Measurements from ENCODE around the gene BCL11A.
"Not testable (repeated sequence)": the region's sequence is repeated elsewhere in the genome, so short reads cannot be mapped to it uniquely, and the experiment has no call there.

Gene BCL11A

DNA sequence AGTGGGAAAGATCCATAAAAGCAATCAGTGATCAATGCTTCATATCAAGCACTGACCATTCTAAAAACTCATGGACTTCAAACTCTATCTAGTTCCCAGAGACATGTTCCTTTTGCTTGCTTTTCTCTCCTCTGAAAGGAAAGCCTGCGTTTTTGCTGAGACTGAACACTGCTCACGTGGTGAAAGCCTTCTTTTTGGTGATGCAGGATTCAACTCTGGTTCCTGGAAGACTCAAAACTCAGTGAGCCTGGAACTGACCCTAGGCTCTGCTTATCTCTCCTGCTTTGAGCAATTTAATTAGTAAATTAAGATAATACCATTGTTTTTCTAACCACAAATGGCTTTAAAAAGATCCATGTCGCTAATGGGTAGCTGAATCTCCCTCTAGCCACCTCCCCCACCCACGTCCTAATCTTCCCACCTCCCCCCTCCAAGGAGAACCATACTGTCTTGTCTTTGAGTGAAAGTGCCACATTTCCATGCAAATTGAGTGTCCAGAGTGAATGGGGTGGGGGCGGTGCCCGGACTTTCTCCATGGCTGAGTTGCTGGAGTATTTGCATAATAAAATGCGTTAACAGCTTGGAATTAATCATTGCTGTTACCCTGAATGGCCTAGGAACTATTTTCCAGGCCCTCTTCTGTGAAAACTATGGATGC lies 130.5 kb downstream of the BCL11A start:
- no peak for DNase-seq

DNA sequence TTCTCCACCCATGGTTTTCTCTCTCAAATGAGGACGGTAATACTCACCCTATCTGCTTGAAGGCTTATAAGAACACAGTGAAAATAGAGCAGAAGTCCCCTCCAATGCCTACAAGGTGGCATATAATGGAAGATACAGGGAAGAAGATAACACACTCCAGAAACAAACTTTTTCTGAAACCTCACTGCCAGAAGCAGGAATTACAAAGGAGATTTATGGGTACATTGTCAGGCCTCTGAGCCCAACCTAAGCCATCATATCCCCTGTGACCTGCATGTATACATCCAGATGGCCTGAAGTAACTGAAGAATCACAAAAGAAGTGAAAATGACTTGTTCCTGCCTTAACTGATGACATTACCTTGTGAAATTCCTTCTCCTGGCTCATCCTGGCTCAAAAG lies 136.2 kb downstream of the BCL11A start:
- DNase-seq: not testable (repeated sequence)

DNA sequence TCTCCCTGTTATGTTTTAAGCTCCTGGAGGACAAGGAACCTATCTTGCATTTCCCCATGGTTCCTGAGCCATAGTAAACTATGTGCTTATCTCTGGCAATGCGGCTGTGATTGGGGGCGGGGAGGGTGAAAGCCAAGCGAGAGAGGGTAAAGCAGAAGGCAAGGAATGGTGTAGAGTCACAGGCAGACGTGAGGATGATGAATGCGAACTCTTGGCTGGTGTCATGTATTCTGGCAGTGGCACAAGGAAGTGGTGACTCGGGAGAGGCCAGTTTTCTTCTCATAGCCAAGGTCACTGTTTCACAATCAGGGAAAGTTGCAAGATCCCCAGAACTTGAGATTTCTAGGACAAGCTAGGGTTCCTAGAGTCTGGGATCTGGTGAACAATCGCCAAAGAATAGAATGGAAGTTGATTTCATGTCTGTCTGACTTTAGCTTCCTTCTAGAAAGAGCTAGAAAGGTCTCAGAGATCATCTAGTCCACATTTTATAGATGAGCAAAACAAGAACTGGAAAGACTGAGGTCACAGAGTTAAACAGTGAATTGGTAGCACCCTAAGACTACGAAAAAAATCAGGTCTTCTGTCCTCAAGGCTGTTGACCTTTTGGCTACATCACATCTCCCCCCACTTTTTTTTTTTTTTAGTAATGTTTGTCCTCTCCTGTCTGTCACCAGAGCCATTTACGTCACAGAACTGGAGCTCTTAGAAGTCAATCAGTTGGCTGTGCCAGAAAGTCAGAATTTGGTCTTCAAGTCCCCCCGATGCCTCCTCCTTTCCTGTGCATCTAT lies 137.0 kb downstream of the BCL11A start:
- DNase-seq: no peak

DNA sequence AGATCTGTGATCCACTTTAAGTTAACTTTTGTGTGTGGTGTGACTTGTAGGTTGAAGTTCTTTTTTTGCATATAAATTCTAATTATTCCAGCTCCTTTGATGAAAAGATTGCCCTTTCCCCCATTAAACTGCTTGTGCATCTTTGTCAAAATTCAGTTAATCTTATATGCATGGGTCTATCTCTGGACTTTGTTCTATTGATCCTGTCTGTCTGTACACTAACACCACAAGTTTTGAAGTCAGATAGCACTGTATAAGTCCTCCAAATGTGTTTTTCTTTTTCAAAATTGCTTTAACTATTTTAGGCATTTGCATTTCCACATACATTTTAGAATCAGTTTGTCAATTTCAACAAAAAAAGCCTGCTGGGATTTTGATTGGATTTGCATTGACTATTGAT lies 137.6 kb downstream of the BCL11A start:
- no peak for DNase-seq

DNA sequence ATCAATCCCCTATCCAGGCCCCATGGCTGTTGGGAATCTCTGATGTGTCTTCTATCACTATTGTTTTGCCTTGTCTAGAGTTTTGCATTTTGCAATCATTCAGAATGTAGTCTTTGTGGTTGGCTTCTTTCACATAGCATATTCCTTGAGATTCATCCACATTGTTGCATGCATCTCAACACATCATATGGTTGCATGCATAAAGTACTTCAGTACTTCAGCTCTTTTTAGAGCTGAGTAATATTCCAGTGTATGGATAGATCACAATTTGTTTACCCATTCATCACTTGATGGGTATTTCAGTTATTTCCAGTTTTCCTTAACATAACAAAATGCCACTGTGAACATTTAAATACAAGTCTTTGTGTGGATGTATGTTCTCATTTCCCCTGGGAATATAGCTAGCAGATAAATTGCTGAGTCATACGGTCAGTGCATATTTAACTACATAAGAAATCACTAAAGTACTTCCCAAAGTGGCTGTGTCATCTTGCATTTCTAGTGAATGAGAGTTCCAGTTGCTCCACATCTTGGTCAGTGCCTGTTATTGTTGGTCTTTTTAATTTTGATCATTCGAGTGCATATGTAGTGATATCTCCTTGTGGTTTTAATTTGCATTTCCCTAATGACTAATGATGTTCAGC lies 138.8 kb downstream of the BCL11A start:
- DNase-seq: no peak

DNA sequence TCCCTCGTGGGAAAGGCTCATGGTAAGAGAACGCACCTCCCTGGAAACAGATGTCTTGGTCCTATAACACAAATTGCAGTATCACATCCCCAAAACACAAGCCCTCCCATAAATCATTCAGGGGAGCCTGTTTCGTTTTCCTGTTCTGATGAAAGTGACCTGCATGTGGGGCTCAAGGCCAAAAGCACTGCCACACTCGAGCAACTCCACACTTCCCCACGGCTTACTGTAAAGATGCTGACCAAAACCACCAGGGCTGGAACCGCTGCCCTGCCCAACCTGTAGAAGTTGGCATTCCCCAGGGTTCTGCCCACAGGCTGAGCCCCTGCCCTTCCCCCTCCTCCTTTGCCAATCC lies 139.7 kb downstream of the BCL11A start:
- no peak for DNase-seq

DNA sequence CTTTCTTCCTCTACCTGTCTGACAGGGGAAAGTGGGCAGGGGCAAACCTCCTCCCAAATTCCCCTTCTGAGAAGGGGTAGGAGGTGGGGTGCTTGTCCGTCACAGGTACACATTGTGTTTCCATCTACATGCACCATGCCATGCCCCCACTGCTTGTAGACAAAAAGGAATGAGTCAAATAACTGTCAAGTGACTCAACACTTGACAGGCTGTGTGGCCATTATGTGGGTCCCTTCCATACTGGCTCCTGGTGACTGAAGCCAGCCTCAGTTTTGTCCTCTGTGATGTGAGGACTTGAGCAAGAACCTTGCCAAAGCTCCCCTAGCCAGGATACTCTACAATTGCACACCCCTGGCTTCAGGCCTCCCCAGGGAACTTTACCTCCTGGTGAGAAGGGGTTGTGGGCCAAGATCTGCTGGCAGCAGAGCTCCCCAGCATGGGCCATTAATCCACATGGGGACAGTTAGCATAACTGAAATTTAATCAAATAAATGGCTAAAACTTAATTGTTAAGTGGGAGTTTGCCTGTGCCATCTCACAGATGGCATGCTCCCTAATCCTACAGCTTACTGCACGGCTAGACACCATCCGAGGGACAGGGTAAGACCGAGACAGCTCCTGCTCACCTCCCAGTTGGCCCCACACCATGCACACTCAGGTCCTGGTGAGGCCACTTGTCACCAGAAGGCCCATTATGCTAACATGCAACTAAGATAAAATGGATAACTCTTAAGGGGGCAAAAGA lies 140.2 kb downstream of the BCL11A start:
- no peak for DNase-seq

DNA sequence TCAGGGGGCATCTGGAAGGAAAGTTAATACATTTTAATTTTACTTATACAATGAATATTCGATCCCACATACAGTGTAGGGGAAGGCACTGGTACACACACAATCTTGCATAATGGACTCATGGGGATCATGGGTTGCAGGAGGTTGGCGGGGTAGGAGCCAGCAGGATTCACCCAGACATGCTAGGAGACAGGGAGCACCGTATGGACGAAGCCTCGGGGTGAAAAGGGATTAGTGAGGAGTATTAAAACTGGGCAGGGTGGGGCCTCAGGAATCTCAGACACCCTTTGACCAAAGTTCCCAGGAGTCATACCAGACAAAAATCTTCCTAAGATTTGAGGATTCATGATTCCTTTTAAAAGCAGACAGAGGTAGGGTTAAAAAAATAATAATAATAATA lies 140.8 kb downstream of the BCL11A start:
- no peak for DNase-seq

DNA sequence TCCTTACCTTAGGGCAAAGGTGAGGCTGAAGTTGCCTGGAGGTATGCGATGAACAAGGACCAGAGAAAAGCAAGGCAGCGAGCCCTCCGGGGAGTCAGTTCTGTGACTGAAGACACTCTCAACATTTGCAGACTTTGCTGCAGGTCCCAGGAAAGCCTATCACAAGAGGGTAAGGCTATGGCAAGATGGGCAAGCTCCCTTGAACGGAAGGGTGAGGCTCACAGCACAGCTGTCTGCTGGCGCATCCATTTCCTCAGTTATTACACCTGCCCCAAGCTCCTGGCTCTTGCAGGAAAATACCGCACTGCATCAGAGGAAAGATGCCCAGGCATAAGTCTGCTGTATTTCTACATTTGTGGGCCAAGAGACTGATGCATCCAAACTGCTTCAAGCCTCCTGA lies 141.4 kb downstream of the BCL11A start:
- no peak for DNase-seq

DNA sequence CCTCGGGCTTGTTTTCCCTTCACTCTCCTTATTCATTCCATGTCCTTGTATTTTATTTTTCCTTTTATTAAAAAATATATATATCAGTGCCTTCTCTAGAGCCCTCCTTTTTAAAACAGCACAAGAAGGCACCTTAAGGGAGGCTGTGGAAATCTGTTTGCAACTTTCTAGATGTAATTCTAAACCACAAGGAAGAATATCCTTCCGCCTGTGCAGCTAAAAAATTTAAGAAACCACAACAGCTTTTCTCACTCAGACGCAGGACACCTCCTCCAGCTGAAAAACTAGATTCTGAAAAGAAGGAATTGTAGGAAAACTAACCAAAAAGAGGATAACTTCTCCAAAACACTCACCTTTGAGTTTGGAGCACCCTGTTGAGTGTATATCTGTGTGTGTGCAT lies 142.2 kb downstream of the BCL11A start:
- no peak for DNase-seq

DNA sequence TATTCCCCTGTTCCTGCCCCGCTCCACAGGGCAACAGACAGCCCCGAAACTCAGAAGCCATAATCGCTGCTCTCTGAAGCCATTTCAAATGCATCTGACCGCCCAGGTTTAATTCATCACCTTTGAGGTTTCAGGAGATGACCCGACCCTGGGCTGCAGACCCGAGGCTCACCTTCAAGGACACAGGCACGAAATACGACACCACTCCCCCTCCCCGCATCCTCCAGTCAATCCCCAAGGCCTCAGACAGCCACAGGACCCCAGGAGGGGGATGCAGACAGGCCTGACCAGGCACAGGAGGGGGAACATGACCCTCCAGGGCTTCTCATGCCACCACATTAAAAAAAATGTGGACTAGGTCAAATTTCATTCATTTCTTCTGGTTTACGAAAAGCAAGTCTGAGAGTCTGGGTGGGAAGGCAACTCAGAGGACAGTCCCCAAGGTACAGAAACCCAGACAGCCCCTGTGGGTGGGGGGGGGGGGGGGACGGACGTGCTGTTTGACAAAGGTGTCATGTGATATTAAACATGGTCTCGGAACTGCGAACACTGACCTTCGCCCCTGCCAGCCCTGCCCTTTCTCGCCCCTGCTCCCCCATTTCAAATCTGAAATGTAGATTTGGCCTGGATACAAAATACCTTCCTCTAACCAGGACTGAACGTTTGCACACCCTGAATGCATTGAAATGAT lies 142.9 kb downstream of the BCL11A start:
- no peak for DNase-seq

DNA sequence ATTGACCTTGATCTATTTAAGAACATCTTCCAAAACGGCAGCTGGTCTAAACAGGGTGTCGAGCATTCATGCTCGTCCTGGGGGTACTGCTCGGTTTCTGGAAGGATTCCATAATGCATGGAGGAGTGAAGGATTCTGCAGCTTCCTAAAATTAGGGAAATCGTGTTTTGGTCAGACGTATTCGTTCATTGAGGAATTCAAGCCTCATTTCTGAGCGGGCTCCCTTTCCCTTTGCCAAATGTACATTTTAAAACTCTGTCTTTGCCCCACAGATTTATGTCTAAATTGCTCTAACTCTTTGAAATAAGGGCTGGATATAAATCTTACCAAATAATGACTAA lies 144.0 kb downstream of the BCL11A start:
- no peak for DNase-seq

DNA sequence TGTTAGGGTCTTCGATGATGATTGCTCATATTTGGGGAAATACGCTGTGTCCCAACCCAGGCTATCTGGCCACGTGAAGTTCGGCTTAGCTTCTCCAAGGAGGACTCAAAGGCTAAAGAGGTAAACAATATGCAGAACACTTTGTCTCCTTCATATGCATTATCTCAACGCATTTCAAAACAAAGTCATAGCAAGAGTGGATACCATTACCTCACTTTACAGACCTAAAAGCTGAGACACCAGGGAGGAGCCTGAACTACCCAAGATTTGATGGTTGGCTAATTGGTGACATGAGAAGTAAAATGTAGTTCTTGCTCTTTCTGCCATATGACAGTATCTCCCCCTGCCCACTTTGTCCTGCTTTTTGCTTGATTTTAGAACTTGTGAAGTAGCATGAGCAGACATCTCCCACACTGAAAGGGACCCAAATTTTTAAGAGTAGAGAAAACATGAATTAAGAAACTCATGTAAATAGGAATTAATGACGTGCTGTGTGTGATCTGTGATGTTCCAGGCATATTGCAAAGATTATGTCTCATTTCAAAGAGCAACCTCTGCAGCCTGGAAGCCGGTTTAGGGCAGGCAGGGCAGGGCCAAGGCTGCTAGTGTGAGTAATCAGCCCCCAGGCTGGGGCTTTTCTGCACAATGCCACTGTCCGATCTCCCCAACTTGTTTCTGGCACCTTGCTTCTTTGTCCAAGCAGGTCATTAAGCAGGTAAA lies 144.5 kb downstream of the BCL11A start:
- DNase-seq: no peak

DNA sequence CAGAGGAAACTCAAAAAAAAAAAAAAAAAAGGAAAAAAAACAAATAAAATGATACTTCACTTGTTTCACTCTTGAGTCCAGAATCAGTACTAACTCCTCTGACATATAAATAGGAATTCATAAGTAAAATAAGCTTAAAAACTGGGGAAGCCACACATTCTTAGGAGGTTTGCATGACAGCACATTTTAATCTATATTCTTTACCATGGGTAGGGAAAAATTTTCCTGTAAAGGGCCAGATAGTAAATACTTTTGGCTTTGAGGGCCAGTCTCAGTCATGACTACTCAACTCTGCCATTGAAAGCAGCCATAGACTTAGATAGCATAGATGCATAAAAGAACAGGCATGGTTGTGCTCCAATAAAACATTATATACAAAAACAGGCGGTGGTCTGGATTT lies 145.2 kb downstream of the BCL11A start:
- no peak for DNase-seq

DNA sequence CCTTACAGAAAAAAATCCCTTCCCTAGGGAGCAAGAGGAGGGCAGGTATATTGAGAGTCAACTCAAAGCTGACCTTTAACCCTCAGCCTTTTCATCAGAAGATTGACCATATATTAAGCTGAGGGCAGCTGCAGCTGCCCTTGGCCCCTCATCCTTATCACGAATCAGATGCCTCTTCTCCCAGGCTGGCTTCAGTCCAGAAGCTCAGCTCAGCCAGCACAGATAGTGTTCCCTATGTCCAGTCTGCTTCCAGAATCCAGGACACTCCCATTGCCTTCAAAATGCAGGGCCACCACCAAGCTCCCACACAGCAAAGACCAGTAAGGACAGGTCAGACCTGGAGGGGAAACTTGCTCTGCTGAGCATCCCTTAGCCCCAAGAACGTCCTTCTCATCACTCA lies 146.1 kb downstream of the BCL11A start:
- no peak for DNase-seq

DNA sequence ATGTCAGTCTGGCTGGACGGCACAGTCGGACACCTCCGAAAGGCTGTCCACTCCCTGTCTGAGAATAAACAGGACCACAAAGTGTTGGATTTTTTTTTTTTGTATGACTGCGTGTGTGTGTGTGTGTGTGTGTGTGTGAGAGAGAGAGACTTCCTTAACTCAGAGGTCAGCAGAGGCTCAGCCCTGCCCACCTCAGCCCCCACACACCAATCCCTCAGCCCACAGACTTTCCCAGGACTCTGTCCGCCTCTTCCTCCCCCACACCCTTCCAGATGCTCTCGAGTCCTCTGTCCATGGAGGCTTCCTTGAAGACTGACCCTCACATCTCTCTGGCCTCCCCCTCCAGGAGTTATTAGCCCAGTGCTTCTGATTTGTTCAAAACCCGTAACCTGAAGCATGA lies 147.3 kb downstream of the BCL11A start:
- no peak for DNase-seq

DNA sequence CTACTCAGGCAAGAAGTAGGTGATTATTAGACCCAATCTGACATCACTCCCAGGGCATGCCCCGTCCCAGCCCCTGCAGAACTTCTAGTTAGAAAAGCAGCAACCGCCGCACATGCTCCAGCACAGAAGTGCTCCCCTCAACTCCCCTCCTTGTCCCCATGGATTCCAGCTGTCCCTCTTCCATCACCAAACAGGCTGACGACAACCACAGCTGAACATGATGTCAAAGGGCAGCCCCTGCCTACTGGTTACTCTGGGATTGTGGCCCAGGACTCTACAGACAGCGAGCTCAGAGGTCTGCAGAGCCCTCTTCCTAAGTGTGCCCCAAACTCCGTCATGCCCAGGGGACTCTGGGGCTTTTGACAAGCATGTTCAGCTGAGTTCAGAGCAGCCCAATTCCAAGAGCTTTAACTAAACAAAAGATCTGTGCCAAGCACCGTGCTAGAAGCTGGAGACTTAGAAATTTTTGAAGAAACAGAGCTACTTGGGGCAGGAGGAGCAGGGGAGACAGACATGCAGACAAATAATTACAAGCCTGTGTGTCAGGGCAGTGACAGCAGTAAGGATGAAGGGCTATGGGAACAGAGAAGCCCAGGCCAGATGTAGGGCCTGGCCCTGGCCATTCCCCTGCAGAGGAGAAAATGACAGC lies 148.1 kb downstream of the BCL11A start:
- no peak for DNase-seq
